Ovary (tissue), 3 donors: ENCODE data around the gene ARL13A.

Experiments
- CTCF ChIP-seq, 3 donors: fragments of 450-650 bp in 2 of 3; fragments of 200-600 bp in 1 of 3; IDR thresholded peaks; one replicate each; pipeline versions ENCODE4 v1.5.1 to v1.8.0; 2016 to 2022; ENCODE audit warnings: antibody characterized with exemption in 3 of 3, mild to moderate bottlenecking in 1 of 3
- EP300 ChIP-seq: sonication (generic); formaldehyde crosslinking; IDR thresholded peaks from one replicate; pipeline ENCODE4 v1.6.1; 2017; ENCODE audit warnings: antibody characterized with exemption
- POLR2A ChIP-seq: fragments of 450-650 bp; IDR thresholded peaks from one replicate; pipeline ENCODE4 v1.6.1; 2017; ENCODE audit warnings: antibody characterized with exemption, mild to moderate bottlenecking, moderate library complexity
- donor health status: DM: no; HTN: no; CAD: no.

DNA sequence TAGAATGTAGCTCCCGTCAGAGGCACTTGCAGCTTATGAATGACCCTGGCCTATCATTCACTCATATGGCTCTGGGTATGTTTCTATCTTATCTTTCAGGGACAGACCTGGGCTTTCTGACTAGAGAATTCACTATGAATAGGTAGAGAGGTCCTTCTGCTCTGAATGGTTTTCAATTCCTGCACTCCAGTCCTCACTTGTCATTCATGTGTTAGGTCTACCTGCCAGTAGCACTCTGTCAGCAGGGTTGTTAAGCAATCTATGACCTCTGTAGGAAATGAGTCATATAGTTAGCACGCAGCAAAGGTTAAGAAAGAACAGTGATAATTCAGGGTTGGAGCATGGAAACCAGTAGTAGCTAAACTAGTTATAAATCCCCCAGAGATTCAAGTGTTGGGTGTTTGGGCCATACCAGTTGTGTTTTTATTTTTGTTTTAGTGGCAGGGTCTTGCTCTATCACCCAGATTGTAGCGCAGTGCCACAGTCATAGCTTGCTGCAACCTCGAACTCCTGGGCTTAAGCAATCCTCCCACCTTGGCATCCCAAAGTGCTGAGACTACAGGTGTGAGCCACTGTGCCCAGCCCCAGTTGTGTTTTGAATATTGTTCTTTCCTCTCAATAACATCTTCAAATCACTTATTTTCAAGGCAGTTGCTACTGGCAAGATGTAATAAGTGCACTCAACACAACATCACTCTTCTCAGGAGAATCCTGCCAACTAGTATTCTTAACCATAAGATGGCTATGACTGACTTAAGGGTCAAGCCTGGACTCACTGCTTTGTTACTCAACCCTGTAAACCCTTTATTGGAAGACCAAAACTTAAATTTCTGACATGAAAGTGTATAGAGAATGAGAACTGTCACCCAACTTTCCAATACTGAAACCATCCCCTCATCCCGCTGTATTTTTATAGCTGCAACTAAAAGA is 25.1 kb downstream of the ARL13A start:
- TF ChIP-seq EP300 (no peak), CTCF (IDR thresholded peaks at IDR 0.05) (no peak), POLR2A (no peak)
